Caco-2 (cell line): ENCODE results near the gene PLEKHG4B. TPM values are rescaled to one million over a fixed set of nuclear protein-coding genes. Genes with fewer than 3 reads are reported as not detected.
"Not testable (repeated sequence)": the region's sequence is repeated elsewhere in the genome, so short reads cannot be mapped to it uniquely, and the experiment has no call there.

ENCODE experiments used
- BruUV-seq: library from RNA; stranded (reverse); fragments of 400-500 nt; replicated peaks from 2 replicates; lab custom pipeline; 2021; lab: Mats Ljungman, UMichigan
- CTCF ChIA-PET: fragments of 300-600 bp; sonication (Branson Sonifier 250); formaldehyde crosslinking; loops from one replicate; lab custom pipeline; 2022; ENCODE audit warnings: antibody characterized with exemption; lab: Charles Lee
- POLR2A ChIA-PET: fragments of 300-600 bp; sonication (Branson Sonifier 250); formaldehyde crosslinking; loops from one replicate; lab custom pipeline; 2022; ENCODE audit warnings: antibody characterized with exemption; lab: Charles Lee
- DNase-seq, 2 experiments: peaks; one replicate each; pipeline versions ENCODE4 v3.0.0 to v3.0.0-alpha.2; 2020 to 2022
- H3K27me3 ChIP-seq: replicated peaks from 2 replicates; pipeline ENCODE4 v1.6.0; 2011; ENCODE audit warnings: low read length; ENCODE audit not compliant: control insufficient read depth, insufficient read depth
- H3K36me3 ChIP-seq: 2 replicates; pipeline ENCODE4 v1.5.1; 2011; ENCODE audit warnings: low read length; ENCODE audit not compliant: control insufficient read depth, insufficient read depth
- H3K4me1 ChIP-seq: fragments of 250-450 bp; sonication (Bioruptor Pico); 2 replicates; pipeline ENCODE4 v1.5.1; 2020; ENCODE audit warnings: mild to moderate bottlenecking
- H3K4me3 ChIP-seq: 2 replicates; pipeline ENCODE4 v1.5.1; 2011; ENCODE audit warnings: low read depth, mild to moderate bottlenecking, control low read depth, low read length
- H3K9me3 ChIP-seq: fragments of 250-450 bp; sonication (Bioruptor Pico); 2 replicates; pipeline ENCODE4 v1.5.1; 2020; ENCODE audit warnings: mild to moderate bottlenecking, moderate library complexity
- H3K27ac Mint-ChIP-seq: one replicate; pipeline ENCODE4 v1.8.0; 2022; ENCODE audit warnings: mixed read lengths; ENCODE audit not compliant: unreplicated experiment
- H3K27me3 Mint-ChIP-seq: one replicate; pipeline ENCODE4 v1.8.0; 2022; ENCODE audit warnings: mixed read lengths; ENCODE audit not compliant: insufficient read depth, unreplicated experiment
- H3K36me3 Mint-ChIP-seq: one replicate; pipeline ENCODE4 v1.8.0; 2022; ENCODE audit warnings: mild to moderate bottlenecking, mixed read lengths; ENCODE audit not compliant: insufficient read depth, unreplicated experiment
- H3K4me1 Mint-ChIP-seq: one replicate; pipeline ENCODE4 v1.8.0; 2022; ENCODE audit warnings: low read depth, mixed read lengths; ENCODE audit not compliant: unreplicated experiment
- H3K4me3 Mint-ChIP-seq: one replicate; pipeline ENCODE4 v1.8.0; 2022; ENCODE audit warnings: mild to moderate bottlenecking, moderate library complexity, mixed read lengths; ENCODE audit not compliant: unreplicated experiment
- H3K9me3 Mint-ChIP-seq: one replicate; pipeline ENCODE4 v1.8.0; 2022; ENCODE audit warnings: mixed read lengths; ENCODE audit not compliant: unreplicated experiment
- CTCF ChIP-seq, 2 experiments: fragments of 200-600 bp in 1 of 2; IDR thresholded peaks; 1 replicate in 1 of 2; 2 replicates in 1 of 2; pipeline versions ENCODE4 v1.5.1 to v1.8.0; 2011 to 2022; ENCODE audit warnings: antibody characterized with exemption in 1 of 2, control low read depth in 1 of 2, inconsistent platforms in 1 of 2, low read depth in 1 of 2, low read length in 1 of 2, mild to moderate bottlenecking in 1 of 2, moderate library complexity in 1 of 2; ENCODE audit not compliant: insufficient read depth in 1 of 2, severe bottlenecking in 1 of 2, unreplicated experiment in 1 of 2
- intact Hi-C: fragments of 100-400 bp; cut with micrococcal nuclease; formaldehyde crosslinking; loops from one replicate; pipeline ENCODE4 v1.10.0; 2022; ENCODE audit not compliant: unreplicated experiment
- total RNA-seq: library from RNA; stranded (reverse); gene quantifications from 2 replicates; pipeline ENCODE4 v1.2.3, GENCODE V29; 2022

Gene PLEKHG4B
- total RNA-seq, 1 experiment from 2014 or later, result 15.0 TPM

- H3K4me3 Mint-ChIP-seq, result no peak overlapping the region
- no peak overlapping the region for H3K27ac Mint-ChIP-seq
- no peak for TF ChIP-seq CTCF (IDR thresholded peaks at IDR 0.05; ENCODE audit: insufficient read depth in 1 of 2, low read depth in 1 of 2, low read length in 1 of 2, severe bottlenecking in 1 of 2, unreplicated experiment in 1 of 2)
- ChIA-PET CTCF (no interaction called here), POLR2A (no interaction called here)
- no peaks in the 10 kb centered on the region for H3K27me3 Mint-ChIP-seq
- Histone ChIP-seq H3K9me3 (no peaks in the 10 kb centered on the region), H3K4me3 (no peak overlapping the region), H3K27me3 (no peaks in the 10 kb centered on the region), H3K4me1 (no peaks in the 10 kb centered on the region), H3K36me3 (no peaks in the 10 kb centered on the region)
- no TSS peak for BruUV-seq
- intact Hi-C loops, result no loop called here
- H3K4me1 Mint-ChIP-seq, result peaks cover 7% of the 10 kb centered on the region
- DNase-seq, result no peak
- H3K36me3 Mint-ChIP-seq, result peaks cover 20% of the 10 kb centered on the region
- H3K9me3 Mint-ChIP-seq, result no peaks in the 10 kb centered on the region
These were observed 115.6 kb downstream of the PLEKHG4B start for GRCh38 chr5:207599-207998.

GRCh38 chr5:208449-209114 lies 116.6 kb downstream of the PLEKHG4B start:
- BruUV-seq, result no TSS peak
- H3K9me3 ChIP-seq, result no peaks in the 10 kb centered on the region
- Mint-ChIP-seq H3K4me3 (no peak overlapping the region), H3K27me3 (no peaks in the 10 kb centered on the region), H3K9me3 (no peaks in the 10 kb centered on the region), H3K36me3 (peaks cover 18% of the 10 kb centered on the region), H3K4me1 (peaks cover 7% of the 10 kb centered on the region), H3K27ac (no peak overlapping the region)
- H3K4me1 ChIP-seq, result no peaks in the 10 kb centered on the region
- no peaks in the 10 kb centered on the region for H3K27me3 ChIP-seq
- no peak for TF ChIP-seq CTCF (IDR thresholded peaks at IDR 0.05; ENCODE audit: insufficient read depth in 1 of 2, low read depth in 1 of 2, low read length in 1 of 2, severe bottlenecking in 1 of 2, unreplicated experiment in 1 of 2)
- H3K4me3 ChIP-seq, result no peak overlapping the region
- ChIA-PET POLR2A (no interaction called here), CTCF (no interaction called here)
- intact Hi-C loops, result no loop called here
- DNase-seq, result no peak
- no peaks in the 10 kb centered on the region for H3K36me3 ChIP-seq

- intact Hi-C loops, result no loop called here
- ChIA-PET CTCF (no interaction called here), POLR2A (no interaction called here)
- Mint-ChIP-seq H3K36me3 (peaks cover 42% of the 10 kb centered on the region), H3K4me1 (no peaks in the 10 kb centered on the region), H3K27me3 (no peaks in the 10 kb centered on the region), H3K4me3 (no peak overlapping the region), H3K9me3 (no peaks in the 10 kb centered on the region), H3K27ac (no peak overlapping the region)
- Histone ChIP-seq H3K4me3 (no peak overlapping the region), H3K36me3 (no peaks in the 10 kb centered on the region), H3K4me1 (no peaks in the 10 kb centered on the region), H3K27me3 (no peaks in the 10 kb centered on the region), H3K9me3 (no peaks in the 10 kb centered on the region)
- no TSS peak for BruUV-seq
- no peak for TF ChIP-seq CTCF (IDR thresholded peaks at IDR 0.05; ENCODE audit: insufficient read depth in 1 of 2, low read depth in 1 of 2, low read length in 1 of 2, severe bottlenecking in 1 of 2, unreplicated experiment in 1 of 2)
- no peak for DNase-seq
These were observed 121.9 kb downstream of the PLEKHG4B start for GRCh38 chr5:213803-214395.

GRCh38 chr5:215256-215655 lies 123.3 kb downstream of the PLEKHG4B start:
- intact Hi-C loops, H3K4me3 ChIP-seq, H3K4me1 Mint-ChIP-seq, H3K9me3 ChIP-seq, BruUV-seq, CTCF ChIA-PET, POLR2A ChIA-PET, H3K27me3 ChIP-seq, H3K27me3 Mint-ChIP-seq, DNase-seq, H3K27ac Mint-ChIP-seq, H3K36me3 ChIP-seq, H3K4me3 Mint-ChIP-seq, H3K4me1 ChIP-seq, H3K9me3 Mint-ChIP-seq: not testable (repeated sequence)
- peaks cover 45% of the 10 kb centered on the region for H3K36me3 Mint-ChIP-seq

GRCh38 chr5:216076-216475 lies 124.1 kb downstream of the PLEKHG4B start:
- H3K27ac Mint-ChIP-seq, CTCF ChIA-PET, H3K9me3 Mint-ChIP-seq, H3K4me1 Mint-ChIP-seq, H3K27me3 ChIP-seq, H3K4me1 ChIP-seq, H3K4me3 Mint-ChIP-seq, H3K27me3 Mint-ChIP-seq, DNase-seq, H3K4me3 ChIP-seq, BruUV-seq, H3K9me3 ChIP-seq, POLR2A ChIA-PET, intact Hi-C loops, H3K36me3 ChIP-seq: not testable (repeated sequence)
- H3K36me3 Mint-ChIP-seq, result peaks cover 46% of the 10 kb centered on the region
